Measurements from ENCODE around the gene ADCK1. TPM values are rescaled to one million over a fixed set of nuclear protein-coding genes. Genes with fewer than 3 reads are reported as not detected.
"Not testable (repeated sequence)": the region's sequence is repeated elsewhere in the genome, so short reads cannot be mapped to it uniquely, and the experiment has no call there.

ADCK1 gene
- total RNA-seq, 1 donor from 2014 or later = 12.3 TPM

DNA sequence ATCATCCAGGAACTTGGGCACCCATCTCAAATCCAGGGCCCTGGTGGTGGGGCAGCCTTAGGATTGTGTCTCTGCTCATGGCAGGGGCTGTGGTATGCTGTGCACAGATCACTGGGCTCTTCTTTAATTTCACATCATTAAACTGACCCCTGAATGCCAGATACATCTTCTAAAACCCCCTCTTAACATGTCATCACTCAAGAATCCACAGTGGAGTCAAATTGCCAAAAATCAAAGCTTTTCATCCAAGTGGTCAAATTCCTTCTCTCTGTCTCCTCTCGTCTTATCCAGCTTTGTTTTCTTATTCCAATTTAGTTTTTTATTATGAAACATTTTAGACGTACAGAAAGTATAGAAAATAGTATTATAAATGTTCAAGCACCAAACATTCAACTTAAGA lies 97.5 kb downstream of the ADCK1 start:
- no peak for DNase-seq (ENCODE audit: low read depth)

DNA sequence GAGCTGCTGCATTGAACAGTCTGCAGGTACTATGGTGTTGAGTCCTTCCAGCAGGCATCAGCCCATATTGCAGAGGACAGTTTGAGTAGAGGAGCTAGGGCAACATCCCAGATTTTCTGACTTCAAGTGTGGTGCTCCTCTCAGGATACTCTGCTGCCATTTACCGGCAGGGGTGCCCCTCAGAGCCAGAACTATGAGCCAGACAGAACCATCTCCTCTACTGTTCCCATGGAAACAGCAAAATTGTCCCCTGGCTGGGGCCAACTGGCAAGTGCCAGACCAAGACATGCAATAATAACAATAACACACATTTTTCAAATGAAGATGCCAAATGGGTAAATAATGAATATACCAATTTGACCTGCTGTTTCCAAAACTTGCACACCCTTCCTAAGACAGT lies 102.9 kb downstream of the ADCK1 start:
- DNase-seq (ENCODE audit: low read depth) = no peak

DNA sequence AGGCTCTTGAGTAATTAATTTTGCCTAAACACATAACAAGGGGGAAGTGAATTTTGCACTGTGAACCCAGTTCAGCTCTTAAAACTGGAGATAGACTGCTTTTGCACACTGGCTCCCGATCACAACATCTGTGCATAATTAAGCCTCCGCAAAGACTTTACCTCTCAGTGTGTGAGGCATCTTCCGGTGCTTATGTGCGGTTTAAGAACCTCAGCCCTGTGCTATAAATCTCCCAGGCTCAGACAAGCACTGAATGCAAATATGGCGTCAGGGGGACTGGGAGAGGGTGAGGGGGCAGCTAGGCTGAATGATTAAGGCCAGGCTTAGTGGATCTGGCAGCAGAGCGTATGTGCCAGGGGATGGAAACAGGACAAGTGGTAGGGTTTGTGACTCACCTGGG lies 103.3 kb downstream of the ADCK1 start:
- no peak for DNase-seq (ENCODE audit: low read depth)

DNA sequence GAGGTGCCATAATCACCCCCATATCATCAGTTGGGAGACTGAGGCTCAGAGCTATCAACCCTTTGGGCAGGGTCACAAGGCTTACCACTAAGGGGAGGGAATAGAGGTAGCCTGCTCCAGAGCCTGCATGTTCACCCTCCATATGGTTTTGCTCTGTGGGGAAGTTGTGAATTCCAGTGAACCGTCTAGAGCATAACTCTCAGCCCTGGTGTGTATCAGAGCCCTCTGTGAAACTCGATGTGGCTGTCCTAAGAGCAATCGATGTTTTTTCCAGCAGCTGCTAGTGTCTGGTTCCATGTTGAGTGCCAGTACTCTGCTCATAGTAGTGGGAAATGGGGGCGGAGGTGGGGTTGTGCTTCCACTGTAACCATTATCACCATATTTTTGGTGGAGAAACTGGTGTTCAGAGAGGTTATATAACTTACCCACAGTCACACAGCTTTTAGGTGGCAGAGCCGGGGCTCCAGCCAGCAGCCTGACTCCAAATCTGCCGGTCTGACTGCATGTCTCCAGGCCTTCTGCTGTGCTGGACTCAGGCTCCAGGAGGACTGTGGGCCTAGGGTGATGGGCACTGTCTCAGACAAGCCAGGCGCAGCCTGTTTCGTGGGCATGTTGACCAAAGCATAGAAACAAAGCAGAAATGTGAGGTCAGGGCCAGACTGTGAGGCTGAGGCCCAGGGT lies 104.2 kb downstream of the ADCK1 start:
- no peak for DNase-seq (ENCODE audit: low read depth)

DNA sequence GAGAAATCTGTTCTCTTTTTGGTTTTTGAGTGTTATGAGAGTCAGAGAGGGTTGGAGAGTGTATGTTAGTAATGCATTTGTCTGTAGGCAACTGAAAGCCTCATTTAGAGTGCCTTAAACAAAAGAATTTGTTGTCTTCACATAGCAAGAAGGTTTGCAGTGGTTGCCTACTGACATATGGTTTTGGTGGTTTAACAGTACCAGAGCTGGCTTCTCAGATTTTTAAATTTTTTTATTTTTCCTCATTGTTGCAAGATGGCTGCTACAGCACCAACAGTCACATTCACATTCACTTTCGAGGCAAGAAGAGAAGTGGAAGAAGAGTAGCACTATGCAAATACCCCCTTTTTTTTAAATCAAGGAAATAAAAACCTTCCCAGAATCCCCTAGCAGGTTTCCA lies 106.5 kb downstream of the ADCK1 start:
- no peak for DNase-seq (ENCODE audit: low read depth)

DNA sequence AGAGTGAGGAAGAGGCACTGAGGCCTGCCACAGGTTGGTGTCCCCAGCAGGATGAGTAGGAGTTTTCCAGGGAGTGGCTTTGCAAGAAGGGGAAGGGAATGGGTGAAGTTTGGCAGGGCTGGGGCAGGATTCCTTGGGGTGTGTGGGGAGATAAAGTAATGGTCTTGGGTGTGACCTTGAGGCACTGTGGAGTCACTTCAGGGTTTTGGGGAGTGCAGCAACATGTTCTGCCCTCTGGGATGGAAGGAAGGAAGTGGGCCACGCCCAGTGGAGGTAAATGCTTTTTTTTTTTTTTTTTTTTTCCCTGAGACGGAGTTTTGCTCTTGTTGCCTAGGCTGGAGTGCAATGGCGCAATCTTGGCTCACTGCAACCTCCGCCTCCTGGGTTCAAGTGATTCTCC lies 108.9 kb downstream of the ADCK1 start:
- no peak for DNase-seq (ENCODE audit: low read depth)

DNA sequence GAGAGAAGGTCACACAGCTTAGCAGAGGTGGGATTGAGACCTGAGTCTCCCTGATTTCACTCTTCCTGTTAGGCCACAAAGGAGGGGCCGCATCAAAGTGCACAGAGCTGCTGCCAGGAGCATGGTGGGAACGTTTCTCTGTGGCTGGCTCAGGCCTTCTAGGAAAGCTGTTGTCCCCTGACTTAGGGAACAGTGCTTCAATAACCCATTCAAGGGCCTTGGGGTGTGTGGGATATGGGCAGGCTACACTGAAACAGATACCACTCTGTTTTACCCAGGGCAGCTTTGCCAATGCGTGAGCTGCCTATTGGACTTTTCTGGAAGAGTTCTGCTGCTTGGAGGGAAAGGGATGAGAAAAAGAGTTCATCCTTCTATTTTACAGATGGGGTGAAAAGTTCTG lies 110.0 kb downstream of the ADCK1 start:
- no peak for DNase-seq (ENCODE audit: low read depth)

DNA sequence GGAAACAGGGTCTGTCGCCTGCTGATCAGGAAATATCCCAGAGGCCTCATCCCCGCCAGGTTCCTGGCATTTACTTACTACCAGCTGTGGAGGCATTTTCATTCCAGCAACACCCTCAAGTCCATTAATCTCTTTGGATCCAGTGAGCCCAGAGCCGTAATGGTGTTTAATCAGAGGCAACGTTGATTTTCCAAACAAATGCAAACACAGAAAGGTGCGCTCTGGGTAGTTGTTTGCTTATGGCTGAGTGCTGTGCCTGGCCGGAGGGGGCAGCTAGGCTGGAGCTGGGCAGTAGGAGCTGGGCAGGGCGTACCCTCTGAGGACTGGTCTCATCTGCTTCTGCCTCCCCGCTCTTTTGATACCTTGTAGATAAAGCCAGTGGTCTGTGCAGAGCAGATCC lies 110.6 kb downstream of the ADCK1 start:
- no peak for DNase-seq (ENCODE audit: low read depth)

DNA sequence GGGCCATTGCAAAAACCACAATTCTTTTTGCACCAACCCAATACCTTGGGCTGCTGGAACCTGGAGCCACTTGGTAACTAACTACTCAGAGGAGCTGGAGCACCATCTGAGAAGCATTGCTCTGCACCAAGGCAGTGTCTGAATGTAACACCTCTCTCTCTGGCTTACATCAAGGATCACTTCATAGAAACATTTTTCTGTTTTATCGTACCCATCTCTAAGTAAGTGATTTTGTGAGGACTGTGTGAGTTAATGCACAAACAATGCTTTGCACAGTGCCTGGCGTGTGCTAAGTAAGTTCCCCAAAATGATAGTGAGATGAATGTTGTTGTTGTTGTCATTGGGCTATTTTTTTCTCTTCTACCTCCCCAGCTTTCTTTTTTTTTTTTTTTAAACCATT lies 111.4 kb downstream of the ADCK1 start:
- no peak for DNase-seq (ENCODE audit: low read depth)

DNA sequence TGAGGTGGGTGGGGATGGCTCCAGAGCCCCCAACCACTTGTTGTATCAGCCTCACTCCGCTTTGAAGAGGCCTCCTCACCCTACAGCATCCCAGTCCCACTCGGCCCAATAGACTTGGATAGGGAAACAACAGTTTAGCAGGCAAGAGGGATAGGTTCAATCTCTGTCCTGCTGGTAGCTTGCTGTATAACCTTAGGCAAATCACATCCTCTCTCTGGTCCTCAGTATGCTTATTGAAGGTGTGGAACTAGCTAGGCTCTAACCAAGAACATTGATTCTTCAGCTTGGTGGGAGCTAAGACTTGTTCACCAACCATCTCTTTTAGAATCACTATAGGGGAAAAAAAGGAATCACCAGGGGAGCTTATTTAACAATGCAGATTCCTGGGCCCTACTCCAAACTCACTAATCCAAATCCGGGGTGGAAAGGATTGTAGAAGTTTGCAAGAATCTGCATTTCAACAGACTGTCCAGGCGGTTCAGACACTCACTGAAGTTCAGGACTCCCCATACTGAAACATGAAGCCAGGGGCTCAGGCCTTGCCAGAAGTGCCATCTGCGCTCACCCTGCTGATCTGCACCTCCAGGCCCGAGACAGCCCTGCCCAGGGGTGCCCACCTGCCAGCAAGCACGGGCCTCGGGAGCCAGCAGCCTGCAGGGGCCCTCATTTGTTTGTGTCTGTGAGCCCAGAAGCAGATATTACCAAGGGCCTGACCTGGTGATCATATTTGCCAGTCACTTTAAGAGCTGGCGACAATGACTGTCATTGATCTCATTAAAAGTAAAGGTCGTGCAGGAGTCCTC lies 113.0 kb downstream of the ADCK1 start:
- no peak for DNase-seq (ENCODE audit: low read depth)

DNA sequence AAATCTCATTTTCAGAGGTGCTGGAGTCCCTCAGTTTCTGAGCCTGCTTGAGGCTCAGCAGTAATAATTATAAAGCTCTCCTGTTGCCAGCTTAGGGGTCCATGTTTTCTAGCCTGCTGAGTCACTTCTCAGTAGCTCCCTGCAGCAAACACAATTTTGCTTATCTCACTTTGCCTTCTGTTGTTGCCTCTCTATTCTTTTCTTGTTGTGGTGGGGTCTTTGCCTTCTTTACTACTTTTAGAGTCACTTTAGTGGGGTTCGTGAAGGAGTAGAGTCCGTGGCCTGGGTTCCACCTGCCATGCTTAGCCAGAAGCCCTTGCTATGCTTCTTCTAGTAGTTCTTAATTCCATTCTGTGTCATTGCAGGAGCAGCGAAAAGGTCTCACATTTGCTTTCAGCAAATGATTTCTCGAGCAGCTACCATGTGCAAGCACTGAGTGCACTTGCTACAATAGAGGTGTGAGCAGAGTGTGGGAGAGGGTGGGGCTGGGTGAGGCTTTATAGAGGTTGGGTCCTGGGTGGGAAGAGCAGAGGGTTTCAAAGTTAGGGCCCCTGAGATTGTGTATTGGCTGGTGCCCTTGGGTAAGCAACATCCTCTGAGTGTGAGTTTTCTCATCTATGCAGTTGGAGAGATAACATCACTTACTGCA lies 114.3 kb downstream of the ADCK1 start:
- no peak for DNase-seq (ENCODE audit: low read depth)

DNA sequence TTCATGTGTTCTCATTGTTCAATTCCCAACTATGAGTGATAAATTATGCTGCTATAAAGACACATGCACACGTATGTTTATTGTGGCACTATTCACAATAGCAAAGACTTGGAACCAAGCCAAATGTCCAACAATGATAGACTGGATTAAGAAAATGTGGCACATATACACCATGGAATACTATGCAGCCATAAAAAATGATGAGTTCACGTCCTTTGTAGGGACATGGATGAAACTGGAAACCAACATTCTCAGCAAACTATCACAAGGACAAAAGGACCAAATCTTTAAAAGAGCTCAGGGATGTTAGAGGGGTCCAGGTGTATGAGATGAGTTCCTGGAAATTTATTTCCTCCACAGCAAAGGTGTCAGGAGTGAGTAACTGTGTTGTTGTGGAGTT lies 115.5 kb downstream of the ADCK1 start:
- DNase-seq (ENCODE audit: low read depth) = not testable (repeated sequence)

DNA sequence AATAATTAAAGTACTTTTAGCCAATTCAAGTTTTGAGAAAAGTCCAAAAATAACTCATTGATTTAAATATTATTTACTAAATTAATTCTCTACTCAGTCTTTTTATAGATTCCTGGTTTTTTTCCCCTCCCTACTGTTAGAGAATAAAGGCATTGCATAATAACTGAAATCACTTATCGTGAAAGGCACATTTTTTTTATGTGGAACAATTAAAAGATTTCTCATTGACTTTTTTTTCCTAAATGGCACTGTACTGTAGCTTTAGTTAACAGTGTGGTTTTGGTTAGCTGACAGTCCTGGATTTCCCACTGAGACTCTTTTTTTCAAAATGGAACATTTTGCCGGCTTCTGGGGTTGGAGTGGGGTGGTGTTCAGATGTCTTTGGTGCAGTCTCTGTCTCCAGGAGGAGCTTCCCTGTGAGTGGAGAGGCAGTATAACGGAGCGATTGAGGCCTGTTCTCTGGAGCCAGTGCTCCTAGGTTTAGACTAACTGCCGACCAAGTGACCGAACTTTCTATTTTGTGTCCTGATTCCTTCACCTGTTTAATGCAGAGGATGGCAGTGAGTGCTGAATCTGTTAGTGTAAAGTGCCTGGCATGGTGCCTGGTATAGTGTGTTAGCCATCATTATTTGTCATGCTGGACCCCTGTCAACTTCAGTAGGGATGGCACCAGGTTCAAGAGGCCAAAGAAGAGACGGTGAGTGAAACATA lies 117.7 kb downstream of the ADCK1 start:
- DNase-seq (ENCODE audit: low read depth) = no peak

DNA sequence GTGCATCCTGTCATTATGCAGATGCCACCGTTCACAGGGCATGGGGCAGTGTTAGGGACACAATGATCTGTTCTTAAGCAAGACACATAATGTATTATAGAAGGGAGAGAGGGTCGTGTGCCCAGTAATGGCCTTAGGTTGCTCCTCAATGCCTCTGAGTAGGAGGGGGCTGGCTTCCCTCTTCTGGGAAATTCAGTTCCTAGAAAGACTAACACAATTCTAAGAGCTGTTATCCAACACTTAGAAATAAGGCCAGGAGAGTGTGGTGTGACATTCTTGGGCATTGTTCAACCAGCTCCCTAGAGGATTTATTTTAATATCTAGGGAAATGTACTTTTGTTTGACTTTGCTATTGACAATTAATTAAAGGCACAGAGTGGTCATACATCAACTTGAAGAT lies 118.5 kb downstream of the ADCK1 start:
- DNase-seq (ENCODE audit: low read depth) = no peak

DNA sequence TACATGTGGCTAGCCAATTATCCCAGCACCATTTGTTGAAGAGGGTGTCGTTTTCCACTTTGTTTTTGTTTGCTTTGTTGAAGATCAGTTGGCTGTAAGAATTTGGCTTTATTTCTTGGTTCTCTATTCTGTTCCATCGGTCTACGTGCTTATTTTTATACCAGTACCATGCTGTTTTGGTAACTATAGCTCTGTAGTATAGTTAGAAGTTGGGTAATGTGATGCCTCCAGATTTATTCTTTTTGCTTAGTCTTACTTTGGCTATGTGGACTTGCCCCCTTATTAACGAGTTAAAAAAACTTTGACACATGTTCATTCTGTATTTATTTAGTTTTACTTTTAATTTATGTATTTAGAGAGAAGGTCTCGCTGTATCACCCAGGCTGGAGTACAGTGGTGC lies 120.4 kb downstream of the ADCK1 start:
- no peak for DNase-seq (ENCODE audit: low read depth)

DNA sequence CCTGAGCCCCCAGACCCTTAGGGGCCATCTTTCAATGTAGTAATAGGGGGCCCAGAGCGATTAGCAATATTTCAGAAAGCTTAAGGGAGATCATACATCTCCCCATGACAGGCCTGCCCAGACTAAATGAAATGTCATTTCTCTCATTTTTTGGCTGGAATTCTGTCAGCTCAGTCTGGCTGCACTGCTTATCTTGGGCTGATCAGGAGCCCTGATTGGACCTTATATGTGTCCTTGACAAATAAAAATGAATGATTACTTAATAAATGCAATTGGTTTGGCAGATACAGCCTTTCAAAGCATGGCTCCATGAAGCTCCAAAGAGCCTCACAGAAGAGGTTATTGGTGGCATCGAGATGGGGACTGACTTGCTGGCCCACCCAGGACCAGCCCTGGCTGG lies 121.9 kb downstream of the ADCK1 start:
- no peak for DNase-seq (ENCODE audit: low read depth)

DNA sequence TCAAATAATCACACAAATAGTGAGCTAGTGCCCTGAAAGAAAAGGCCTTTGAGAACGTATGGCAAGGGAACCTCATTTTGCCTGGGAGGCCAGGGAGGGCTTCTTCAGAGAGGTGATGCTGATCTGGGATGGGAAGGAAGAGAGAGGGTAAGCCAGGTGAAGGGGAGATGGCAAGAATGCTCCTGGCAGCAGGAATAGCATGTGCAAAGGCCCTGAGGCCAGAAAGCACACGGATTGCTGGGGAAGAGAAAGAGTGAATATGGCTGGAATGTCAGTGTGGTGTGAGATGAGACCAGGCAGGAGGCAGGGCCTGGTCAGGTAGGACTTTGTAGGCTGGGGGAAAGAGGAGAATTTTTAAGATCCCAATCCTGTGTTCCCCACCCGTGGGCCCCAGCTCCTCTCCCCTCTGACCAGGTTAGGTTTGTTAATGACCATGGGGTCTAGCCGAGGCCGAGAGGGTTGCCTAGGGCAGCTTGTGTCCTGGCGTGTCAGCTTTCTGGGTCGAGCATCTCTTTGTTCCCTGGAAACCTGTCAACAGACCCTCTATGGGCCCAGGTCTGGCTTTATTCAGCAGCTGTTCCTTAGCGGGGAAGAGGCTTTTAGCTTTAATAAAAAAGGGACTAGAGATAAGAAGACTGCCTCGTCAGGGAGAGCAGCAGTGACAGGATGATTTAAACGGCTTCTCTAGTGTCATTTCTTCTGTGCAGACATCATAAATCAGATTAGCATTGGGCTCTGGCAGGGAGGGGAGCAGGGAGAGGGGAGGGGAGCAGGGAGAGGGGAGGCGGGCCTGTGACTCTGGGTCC lies 123.4 kb downstream of the ADCK1 start:
- DNase-seq (ENCODE audit: low read depth) = no peak

DNA sequence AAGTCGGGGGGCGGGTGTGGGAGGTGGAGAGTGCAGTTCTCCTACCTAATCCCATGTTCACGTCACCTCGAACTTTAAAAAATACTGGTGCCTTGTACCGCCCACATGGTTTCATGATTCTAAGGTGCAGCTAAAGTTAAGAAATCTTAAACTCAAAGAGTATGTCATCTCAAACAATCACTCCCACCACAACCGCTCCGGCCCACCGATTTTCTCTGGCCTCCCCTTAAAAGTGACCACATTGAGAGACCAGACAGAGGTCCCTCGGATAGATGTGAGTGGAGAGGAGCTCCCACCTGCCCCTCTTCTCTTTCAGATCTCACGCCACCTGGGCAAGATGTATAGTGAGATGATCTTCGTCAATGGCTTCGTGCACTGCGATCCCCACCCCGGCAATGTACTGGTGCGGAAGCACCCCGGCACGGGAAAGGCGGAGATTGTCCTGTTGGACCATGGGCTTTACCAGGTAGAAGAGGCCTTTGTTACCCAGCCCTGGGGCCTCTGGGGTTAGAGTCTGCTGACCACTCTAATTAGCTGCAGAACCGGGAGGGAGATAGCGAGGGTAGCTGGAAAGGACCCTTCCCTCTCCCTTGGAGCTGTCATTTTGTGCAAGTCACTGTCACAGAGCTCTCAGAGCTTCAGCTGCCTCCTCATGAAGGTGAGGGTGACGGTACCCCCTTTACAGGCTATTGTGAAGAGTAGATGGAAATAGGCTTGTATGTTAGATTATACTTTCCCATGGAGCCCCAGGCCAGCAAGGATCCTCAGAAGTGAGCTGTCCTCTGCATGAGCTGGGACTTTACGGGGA lies 124.4 kb downstream of the ADCK1 start:
- no peak for DNase-seq (ENCODE audit: low read depth)

DNA sequence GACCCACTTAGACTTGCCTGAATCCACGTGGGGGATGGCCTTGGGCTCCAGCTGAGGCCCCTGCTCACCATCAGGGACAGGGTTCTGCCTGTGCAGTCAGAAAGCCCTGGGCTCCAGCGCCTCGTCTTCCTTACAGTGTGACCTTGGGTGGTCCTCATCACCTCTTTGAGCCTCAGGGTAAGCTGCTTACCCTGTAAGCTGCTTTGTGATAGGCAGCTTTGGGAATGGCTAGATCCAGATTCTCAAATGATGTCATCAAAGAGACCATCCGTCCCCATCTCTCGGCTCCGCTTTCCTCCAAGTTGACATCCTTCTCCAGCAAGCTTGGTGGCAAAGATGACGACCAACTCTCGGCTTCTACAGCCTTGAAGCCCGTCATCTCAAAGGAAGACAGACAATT lies 127.0 kb downstream of the ADCK1 start:
- no peak for DNase-seq (ENCODE audit: low read depth)

DNA sequence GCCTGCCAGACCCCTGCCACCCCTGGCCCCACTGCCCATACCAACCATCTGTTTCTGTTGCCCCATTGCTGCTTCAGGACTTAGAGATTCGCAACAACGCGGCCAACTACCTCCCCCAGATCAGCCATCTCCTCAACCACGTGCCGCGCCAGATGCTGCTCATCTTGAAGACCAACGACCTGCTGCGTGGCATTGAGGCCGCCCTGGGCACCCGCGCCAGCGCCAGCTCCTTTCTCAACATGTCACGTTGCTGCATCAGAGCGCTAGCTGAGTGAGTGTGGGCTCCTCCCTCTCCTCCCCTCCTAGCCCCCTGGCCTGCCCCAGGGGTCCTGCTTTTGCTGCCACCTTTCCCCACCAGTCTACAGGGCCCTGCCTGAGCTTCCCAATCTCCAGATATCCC lies 131.5 kb downstream of the ADCK1 start:
- no peak for DNase-seq (ENCODE audit: low read depth)
